ENCODE results near the gene RAD1.

The RAD1 gene

GRCh38 chr5:34919077-34919476, 3.8 kb upstream of the RAD1 start:
- no peak for DNase-seq (ENCODE audit: low read depth)
- H3K4me3 ChIP-seq (ENCODE audit: low read depth, low read length) = no peak overlapping the region

DNA sequence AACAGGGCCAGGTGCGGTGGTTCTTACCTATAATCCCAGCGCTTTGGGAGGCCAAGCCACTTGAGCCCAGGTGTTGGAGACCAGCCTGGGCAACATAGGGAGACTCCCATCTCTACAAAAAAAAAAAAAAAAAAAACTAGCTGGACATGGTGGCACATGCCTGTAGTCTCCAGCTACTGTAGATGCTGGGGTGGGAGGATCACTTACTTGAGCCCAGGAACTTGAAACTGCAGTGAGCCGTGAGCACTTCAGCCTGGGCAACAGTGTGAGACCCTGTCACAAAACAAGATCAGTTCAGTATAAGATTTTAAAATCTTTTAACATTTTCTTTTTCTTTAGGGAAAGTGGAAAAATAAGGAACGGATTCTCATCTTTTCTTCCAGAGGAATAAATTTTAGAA, 2.7 kb upstream of the RAD1 start:
- H3K4me3 ChIP-seq (ENCODE audit: low read depth, low read length) = no peak overlapping the region
- DNase-seq (ENCODE audit: low read depth) = no peak

- no peak for DNase-seq (ENCODE audit: low read depth)
Measured at GRCh38 chr5:34916518-34916917, 1.2 kb upstream of the RAD1 start.

GRCh38 chr5:34915856-34916192, 520 bp upstream of the RAD1 start:
- peak overlapping the region; percentile 100 for H3K4me3 ChIP-seq (ENCODE audit: low read depth, low read length)
- no peak for DNase-seq (ENCODE audit: low read depth)

More at GRCh38 chr5:34916518-34916917, 1.2 kb upstream of the RAD1 start:
- peak overlapping the region; percentile 100 for H3K4me3 ChIP-seq (ENCODE audit: low read depth, low read length)

GRCh38 chr5:34914671-34915138, 599 bp downstream of the RAD1 start:
- DNase-seq (ENCODE audit: low read depth) = no peak

DNA sequence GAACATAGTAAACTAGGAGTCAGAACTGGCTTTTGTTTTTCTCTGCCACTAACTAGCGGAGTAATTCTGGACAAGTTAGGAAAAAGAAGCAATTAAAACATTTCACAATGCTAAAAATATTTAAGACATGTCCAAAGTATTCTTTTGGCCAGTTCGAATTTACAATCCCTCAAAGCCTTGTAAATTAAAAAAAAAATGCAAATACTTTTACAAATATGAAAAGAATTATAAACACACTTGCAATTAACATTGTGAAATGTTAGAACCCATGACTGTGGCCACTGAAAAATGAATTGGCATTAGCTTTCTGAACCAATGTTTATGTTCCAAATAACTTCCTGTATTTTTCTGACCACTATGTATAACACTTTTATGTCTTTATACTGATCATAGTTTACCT, 2.2 kb downstream of the RAD1 start:
- DNase-seq (ENCODE audit: low read depth) = no peak
- no peak overlapping the region for H3K4me3 ChIP-seq (ENCODE audit: low read depth, low read length)

More at GRCh38 chr5:34914671-34915138, 599 bp downstream of the RAD1 start:
- peak overlapping the region; percentile 100 for H3K4me3 ChIP-seq (ENCODE audit: low read depth, low read length)

DNA sequence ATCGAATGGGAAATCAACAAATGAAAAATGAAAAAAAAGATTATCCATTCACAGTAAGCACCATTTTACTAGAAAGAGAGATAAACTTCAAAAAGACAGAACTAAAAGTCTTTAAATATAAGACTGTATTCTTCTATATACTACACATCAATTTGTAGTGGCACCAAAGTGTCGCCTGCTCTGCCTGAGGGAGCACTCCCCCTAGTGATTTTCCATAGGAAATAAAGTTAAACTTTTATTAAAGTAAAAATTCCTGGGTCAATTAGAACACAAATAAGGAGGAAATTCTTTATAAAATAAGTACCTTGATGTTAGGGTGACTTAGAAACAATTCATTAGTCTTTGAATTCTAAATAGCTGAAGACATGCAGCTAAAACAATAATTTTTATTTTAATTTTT, 9.7 kb downstream of the RAD1 start:
- no peak overlapping the region for H3K4me3 ChIP-seq (ENCODE audit: low read depth, low read length)
- no peak for DNase-seq (ENCODE audit: low read depth)

- H3K4me3 ChIP-seq (ENCODE audit: low read depth, low read length) = no peak overlapping the region
- DNase-seq (ENCODE audit: low read depth) = no peak
Measured at GRCh38 chr5:34903260-34903659, 12.0 kb downstream of the RAD1 start.

- DNase-seq (ENCODE audit: low read depth) = no peak
- H3K4me3 ChIP-seq (ENCODE audit: low read depth, low read length) = no peak overlapping the region
Measured at GRCh38 chr5:34900652-34901051, 14.7 kb downstream of the RAD1 start.

DNA sequence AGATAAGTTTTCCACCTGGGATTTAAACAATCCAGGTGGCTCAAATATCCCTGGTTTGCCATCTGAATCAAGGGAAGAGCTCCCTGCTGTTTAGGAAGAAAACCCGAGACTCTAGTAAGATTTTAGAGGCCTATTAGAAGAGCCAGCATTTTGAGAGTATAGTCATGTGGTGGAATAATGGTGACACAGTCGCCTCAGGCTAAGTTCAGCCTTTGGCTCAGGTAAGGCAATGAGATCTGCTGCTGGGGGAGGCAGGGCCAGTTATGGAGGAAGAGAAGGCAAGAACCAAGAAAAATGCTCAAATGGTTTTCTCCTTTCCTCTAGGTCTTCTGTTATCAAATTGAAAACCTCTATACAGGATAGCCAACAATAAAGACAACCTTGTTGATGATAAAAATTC, 16.2 kb downstream of the RAD1 start:
- no peak overlapping the region for H3K4me3 ChIP-seq (ENCODE audit: low read depth, low read length)
- DNase-seq (ENCODE audit: low read depth) = no peak

GRCh38 chr5:34898258-34898895, 16.9 kb downstream of the RAD1 start:
- H3K4me3 ChIP-seq (ENCODE audit: low read depth, low read length) = no peak overlapping the region
- DNase-seq (ENCODE audit: low read depth) = peak; percentile 48

GRCh38 chr5:34897646-34898045, 17.7 kb downstream of the RAD1 start:
- H3K4me3 ChIP-seq (ENCODE audit: low read depth, low read length) = no peak overlapping the region
- DNase-seq (ENCODE audit: low read depth) = no peak

DNA sequence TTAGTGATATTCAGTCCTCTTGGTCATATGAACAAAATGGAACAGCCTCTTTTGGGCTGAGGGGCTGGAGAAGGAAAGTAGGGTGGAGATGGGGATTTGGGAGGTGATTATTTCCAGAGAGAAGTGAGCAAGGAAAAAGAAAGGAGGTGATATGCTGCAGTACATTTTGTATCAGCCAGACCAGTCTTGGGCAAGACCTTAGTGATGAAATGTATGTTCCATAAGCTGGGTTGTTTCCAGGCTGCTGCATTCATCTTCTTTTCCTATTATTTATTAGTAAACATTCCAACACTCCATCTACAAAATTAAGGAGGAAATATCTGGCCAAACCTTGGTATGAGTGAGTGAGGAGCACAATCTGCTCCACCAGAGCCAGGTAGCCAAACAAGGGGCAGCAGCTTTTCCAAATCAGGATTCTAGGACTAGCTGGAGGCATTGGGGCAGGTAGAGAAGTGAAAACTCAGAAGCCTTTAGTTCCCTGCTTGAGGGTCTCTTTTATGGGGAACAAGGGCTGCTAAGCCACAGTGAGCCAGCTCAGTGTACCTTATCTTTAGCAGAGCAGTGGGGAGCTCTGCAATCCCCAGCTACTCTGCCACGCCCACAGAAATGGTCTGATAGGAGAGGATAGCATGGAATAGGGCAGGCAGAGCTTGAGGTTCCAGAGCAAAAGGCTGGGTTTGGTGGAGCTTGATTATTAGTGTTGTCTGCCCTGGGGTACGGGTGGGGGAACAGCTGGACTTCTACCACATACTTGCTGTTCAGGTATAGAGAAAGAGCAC, 19.5 kb downstream of the RAD1 start:
- no peak overlapping the region for H3K4me3 ChIP-seq (ENCODE audit: low read depth, low read length)
- peak; percentile 22 for DNase-seq (ENCODE audit: low read depth)

- no peak overlapping the region for H3K4me3 ChIP-seq (ENCODE audit: low read depth, low read length)
- DNase-seq (ENCODE audit: low read depth) = no peak
Measured at GRCh38 chr5:34894716-34895115, 20.6 kb downstream of the RAD1 start.

- no peak overlapping the region for H3K4me3 ChIP-seq (ENCODE audit: low read depth, low read length)
- no peak for DNase-seq (ENCODE audit: low read depth)
Measured at GRCh38 chr5:34892414-34892813, 22.9 kb downstream of the RAD1 start.

DNA sequence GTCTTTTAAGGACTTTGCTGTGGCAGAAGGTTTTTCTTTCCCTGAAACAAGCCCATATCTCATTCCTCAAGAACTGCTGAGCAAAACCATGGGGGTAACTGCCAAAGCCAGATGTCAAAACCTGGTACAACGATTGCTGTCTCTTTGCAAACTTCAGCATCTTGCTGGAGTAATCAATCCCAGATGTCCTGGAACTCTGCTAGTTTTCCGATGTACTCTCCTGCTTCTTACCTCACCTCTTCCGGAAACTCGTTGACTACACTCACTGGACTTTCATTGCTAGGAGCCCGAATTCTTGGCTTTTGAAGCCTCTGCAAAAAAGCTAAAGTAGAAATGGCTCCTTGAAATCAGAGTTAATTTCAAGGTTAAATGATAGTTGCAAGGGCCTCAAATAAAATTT, 23.3 kb downstream of the RAD1 start:
- peak; percentile 93 for DNase-seq (ENCODE audit: low read depth)
- H3K4me3 ChIP-seq (ENCODE audit: low read depth, low read length) = no peak overlapping the region

DNA sequence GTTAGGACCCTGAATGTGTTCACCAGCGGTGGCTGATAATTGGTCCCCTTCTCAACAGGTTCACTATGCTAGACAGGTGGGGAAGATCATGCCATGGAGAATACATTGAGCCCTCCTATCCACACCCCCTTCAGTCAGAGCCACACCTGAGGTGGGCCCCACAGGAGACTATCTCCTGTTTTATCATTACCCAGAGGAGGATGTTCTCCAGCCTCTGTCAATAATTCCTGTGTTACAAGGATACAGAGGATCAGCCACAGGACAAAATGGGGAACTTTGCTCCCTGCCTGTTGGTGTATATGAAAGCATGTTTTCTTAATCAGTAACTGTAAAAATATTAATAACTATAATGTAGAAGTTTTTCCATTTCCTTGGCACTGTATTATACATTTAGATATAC, 25.9 kb downstream of the RAD1 start:
- DNase-seq (ENCODE audit: low read depth) = no peak
- H3K4me3 ChIP-seq (ENCODE audit: low read depth, low read length) = no peak overlapping the region

- DNase-seq (ENCODE audit: low read depth) = no peak
- no peak overlapping the region for H3K4me3 ChIP-seq (ENCODE audit: low read depth, low read length)
Measured at GRCh38 chr5:34886392-34887119, 28.7 kb downstream of the RAD1 start.

- DNase-seq (ENCODE audit: low read depth) = no peak
Measured at GRCh38 chr5:34881246-34881645, 34.1 kb downstream of the RAD1 start.

GRCh38 chr5:34876275-34876674, 39.0 kb downstream of the RAD1 start:
- no peak overlapping the region for H3K4me3 ChIP-seq (ENCODE audit: low read depth, low read length)
- DNase-seq (ENCODE audit: low read depth) = no peak

More at GRCh38 chr5:34881246-34881645, 34.1 kb downstream of the RAD1 start:
- no peak overlapping the region for H3K4me3 ChIP-seq (ENCODE audit: low read depth, low read length)

All from skeletal muscle cell (primary cell).